Stimulated activated CD4-positive, alpha-beta T cell treated with anti-CD3 and anti-CD28 coated beads, Interleukin-1b, Interleukin-23, amount 100 ng/mL, for 4 hours (primary cell): ENCODE measurements around the gene TLE1.

Source experiments
- DNase-seq, 2 donors: peaks; one replicate each; pipeline ENCODE4 v3.0.0-alpha.2; 2020; ENCODE audit warnings: low read depth in 2 of 2

The TLE1 gene

DNA sequence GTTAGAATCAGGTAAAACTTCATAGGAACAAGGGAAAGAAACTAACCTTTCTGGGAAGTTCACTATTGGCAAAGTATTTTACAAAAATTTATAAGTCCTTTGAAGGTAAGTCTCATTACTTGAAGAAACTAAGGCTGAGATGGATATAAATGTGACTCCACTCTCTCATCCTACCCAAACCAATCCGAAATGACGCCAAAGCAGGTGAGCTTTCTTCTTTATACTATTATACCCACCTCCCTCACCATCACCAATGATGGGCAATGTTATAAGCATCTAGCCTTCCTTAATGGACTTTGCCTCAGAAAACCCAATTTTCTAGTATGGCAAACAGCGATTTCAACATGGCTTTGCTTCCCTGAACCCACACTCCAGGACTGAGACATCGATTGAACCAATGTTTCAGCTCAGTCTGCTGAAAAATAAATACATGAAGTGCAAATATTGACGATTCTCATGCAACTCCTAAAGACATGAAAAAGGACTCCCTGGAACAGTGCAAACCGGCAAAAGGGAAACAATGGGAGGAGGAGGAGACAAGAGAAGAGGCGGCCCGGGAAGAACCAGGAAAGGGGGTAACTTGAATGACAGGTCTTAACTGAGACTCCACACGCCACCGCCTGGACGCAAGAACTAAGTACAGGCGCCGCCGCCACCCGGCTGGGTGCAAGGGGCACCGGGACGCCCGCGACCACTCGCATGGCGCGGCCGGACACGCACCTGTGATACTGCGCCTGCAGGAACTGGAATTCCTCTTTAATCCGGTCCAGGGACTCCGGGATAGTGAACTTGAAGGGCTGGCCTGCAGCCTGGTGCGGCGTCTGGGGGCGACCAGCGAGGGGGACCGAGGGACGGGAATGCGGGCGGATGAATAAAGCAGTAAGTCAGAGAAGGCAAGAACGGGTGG lies 2.5 kb downstream of the TLE1 start:
- DNase-seq = no peak

DNA sequence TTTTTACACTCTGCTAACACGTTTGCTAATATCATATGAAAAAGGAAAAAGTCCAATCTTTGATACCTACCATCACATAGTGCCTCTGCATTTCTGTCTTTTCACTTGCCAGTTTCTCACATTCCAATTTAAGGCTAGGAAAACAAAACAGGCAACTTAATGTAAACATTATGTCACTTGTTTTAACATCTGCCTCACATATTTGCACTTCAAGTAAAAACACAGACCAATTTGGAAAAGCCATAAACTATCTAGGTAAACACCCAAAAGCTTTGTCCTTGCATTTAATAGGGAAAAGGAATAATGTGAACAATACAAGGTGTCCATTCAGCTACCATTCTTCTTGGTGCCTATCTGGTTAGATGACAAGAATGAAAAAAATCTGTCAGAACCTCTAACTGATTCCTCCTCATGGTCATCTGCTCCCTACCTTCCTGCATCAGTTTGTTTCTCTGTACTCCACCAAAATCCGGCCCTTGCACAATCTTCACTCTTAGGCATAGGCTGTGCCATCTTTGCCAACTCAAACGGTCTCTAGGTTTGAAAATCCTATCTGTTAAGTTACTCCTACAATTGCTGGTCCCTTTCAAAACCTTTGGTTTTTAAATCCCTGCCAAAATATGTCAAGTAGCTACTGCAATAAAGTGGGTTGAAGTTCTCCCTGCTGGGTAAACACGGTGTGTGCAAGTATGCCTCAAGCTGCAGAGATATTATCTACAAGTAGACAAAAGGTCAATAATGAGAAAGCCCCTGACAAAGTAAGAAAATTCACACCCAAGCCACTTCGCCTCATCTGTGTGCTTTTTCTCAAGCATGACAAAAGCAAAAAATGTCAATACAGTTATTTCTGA lies 3.4 kb downstream of the TLE1 start:
- no peak for DNase-seq

DNA sequence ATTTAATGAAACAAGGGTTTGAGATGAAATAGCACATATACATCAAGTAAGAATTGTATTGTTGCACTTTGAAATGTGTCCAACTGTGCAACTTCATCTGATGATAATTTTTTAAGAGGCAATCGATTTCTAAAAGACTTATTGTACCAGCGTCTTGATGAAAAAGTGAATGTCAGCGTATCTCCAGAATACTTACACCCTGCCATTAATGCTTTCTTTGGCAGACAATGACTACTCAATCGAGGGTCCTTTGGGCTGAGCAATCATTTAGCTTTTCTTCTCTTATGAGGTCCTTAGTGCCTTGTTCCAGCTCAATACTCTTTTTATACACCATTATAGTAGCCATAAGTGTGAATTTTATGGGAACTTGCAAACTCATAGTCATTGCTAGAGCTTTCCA lies 4.7 kb downstream of the TLE1 start:
- DNase-seq = no peak

DNA sequence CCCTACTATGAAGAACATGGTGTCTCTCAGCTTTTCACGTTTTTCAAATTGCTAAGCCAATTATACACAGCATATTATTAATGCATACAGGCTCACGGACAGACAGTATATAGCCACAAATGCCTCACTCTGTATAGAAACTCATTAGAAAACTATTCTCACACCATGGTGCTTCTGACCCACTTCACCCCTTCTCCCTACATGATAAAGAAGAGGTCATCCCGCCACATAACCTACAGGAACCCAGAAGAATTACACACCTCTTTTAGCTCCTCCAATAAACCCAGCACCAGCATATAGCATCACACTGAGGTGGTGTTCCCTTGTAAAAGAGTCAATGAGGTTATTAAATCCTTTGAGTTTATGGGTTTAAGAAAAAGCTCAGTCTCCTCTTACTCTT lies 5.6 kb downstream of the TLE1 start:
- no peak for DNase-seq

DNA sequence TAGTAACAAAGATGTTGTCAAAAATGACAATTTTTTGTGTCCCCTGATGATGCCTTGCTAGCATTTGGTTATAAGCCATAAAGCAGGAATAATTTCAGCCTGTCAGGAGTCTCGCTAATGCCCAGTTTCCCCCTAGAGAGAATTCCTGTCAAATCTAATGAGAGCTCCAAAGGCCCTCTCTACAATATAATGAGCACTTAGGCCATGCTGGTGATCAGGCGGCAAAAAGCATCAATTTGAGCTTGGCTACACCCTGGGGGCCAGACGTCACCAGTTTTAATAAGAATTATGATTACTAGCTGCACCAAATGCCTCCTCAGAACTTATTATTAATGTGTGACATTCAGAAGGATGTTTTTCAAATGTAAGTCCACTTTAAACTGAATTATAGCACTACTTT lies 6.1 kb downstream of the TLE1 start:
- no peak for DNase-seq

DNA sequence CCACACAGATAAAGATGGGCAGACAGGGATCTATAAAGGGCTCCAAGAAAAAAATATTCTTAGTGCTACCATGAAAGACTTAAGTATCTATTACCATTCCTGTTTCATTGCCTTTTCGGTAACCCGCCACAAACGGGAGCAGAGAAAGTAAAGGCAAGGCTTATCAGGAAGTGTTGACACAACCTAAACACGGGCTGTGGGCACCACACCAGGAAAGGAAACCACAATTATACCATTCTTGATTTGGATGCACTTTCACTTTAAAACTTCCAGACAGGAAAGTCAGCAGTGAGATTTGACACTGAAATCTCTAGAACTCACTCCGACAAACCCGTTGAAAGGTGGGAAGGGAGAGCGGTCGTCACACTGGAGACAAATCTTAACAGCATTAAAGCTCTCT lies 6.5 kb downstream of the TLE1 start:
- no peak for DNase-seq

DNA sequence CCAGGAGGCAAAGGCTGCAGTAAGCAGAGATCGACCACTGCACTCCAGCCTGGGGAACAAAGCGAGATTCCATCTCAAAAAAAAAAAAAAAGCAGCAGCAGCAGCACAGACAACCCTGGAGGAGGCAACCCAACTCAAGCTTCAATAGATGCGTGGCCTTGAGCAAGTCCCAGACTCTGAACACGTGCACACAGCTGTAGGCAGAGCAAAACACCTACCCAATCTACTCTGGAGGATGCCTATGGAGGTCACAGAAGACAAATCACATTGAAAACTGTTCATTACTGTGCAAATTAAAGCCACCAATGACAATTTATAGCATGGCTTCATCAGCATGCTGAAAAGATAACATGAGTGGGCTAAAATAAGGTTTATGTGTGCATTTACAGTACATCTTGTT lies 7.2 kb downstream of the TLE1 start:
- no peak for DNase-seq

DNA sequence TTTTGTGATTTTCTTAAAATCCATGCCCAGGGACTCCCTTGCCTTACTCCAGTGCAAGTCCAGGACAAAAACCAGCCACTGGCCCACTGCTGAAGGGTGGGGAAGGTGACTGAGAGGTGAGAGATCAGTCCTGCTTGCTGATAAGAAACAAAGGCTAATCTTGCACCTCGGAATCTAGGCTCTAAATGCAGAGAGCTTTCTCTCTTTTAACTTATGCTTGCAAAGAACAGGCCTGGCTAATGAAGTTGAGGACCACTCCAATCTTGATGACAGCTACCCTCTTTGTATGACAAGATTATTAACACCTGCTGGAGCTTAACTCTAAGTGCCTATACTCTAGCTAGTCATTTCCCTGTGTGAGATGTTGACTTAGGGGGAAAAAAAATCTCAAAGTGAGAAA lies 8.8 kb downstream of the TLE1 start:
- no peak for DNase-seq

DNA sequence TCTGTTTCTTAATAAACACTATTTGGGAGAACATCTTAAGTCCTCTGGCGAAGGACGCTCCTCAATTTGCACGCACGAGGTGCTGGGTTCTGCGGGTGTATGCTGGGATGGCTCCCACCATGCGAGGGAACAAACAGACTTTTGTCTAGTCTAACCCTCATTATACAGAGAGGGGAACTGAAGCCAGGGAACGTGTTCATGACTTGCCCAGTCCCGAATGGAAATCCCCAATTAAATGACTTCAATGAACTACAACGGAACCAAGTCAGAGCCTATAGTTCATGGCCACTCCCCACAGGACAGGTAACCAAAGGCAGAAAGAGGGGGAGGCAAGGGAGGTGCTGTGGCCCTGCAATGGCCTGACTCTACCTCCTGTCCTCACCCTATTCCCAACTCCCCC lies 9.3 kb downstream of the TLE1 start:
- DNase-seq = no peak

DNA sequence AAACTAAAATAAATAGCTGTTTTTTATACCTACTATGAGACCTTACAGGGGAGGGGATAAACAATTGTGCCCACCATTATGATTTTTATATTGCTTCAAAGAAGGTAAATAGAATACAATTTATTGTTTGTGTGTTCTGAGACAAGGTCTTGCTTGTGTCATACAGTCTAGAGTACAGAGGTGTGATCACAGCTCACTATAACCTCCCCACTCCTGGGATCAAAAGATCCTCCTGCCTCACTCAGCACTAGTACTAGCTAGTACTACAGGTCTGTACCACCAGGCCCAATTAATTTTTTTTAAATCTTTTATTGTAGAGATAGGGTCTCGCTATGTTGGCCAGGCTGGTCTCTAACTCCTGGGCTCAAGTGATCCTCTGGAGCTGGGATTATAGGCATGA lies 11.3 kb downstream of the TLE1 start:
- DNase-seq = no peak

DNA sequence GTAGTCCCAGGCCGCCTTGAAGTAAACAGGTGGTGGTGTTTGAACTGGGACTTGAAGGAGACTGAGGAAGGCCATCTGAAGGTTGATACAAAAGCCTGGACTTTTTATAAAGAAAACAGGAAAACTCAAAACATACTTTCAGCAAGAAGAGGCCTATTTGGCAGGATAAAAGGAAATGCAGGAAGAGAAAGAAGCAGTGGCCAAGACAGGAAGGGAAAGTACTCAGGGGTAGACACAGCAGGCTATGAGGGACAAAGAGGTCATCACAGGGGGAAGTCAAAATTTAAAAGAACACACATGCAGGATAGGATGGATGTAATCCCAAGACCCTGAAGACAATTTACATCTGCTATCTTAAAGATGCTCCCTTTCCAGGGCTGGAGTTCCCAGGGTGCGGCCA lies 13.0 kb downstream of the TLE1 start:
- DNase-seq = no peak

DNA sequence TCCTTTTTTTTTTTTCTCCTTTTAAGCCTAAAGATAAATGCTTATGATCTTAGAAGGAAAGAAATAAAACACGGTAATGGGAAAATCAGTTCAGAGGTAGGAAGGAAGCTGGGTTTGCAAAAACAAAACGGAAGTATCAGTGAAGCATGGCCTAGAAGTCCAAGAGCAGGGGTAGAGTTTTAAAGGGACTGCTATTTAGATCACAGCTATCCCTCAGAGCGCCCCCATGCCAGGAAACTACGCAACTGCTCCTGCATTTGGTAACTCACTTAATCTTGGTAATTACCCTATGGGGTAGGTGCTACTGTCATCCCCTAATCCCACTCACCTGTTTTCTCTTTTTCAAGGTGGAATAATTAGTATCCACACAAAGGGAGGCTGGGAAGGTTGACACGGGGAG lies 16.0 kb downstream of the TLE1 start:
- no peak for DNase-seq

DNA sequence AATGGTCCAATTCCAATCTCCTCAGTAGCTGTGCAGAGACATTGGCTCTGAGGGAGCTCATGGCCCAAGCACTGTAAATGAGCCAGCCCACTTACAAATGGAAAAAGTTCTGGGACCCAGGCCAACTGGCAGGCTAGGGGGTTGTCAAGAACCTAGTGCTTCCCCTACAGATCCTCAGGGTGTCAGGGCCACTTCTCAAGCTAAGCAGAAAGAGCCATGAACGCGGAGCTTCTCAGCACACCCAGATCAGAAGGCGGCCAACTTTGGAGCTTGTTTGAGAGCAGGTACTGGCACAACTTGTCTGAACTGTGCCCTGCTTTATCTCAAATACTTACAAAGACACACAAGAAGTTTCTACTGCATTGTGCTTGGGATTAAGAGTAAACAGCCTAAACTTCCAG lies 17.5 kb downstream of the TLE1 start:
- DNase-seq = no peak

DNA sequence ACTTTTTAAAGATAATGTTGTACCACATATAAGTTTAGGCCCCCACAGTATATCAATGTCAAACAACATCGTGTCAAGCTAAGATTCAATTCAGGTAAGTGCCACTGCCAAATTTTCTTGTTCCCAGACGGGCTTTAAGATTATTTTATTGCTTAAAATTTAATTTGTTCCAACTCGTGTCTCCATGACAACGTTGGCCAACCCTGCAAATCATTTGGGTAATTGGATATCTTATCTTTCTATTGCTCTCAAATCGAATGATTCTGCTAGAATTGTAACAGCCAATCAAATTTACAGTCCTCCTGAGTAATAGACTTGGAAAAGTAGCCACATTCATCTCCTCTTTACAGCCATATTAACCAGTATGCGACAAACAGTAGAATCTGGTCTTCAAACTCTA lies 19.5 kb downstream of the TLE1 start:
- no peak for DNase-seq

DNA sequence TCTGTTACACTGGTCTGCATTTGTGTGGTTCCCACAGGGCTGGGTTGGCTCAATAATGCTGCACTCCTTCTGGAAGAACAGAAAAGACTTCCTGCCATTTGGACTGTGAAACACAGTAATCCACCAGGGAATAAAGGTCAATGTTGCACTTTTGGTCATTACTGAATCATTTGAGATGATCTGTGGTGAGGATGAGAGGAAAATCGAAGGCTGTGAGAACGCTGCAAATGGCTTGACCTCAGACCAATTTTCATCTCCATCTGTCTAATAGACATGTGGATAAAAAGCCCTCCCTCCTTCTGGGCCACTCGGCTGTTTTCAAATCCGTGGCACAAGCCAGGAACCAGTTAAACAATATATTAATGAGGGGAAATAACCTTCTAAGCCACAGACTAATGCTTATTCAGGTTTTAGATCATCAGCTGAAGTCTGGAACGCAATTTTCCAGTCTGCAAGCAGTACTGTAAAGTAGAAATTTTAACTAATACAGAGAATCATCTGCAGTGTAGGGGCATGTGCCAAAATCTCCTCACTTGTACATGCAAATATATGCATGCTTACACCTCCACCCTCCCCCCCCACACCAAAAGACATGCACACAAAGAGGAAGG lies 20.2 kb downstream of the TLE1 start:
- no peak for DNase-seq

DNA sequence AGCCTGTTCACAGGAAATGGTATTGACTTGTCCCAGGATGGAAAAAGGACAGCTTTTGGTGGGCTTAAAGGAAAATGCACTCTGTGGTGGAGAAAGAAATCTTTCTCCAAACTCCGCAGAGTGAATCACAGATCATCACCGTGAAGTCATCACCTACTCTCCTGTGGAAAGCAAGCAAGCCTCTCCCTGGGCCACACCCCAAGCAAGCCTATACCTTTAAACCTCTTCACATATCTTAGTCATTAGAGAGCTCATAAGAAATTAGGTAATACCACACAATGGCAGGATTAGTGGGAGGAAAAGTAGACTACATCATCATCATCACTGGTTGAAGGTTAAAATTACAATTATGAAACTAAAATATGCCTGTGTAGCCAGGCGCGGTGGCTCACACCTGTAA lies 23.2 kb downstream of the TLE1 start:
- DNase-seq = no peak

DNA sequence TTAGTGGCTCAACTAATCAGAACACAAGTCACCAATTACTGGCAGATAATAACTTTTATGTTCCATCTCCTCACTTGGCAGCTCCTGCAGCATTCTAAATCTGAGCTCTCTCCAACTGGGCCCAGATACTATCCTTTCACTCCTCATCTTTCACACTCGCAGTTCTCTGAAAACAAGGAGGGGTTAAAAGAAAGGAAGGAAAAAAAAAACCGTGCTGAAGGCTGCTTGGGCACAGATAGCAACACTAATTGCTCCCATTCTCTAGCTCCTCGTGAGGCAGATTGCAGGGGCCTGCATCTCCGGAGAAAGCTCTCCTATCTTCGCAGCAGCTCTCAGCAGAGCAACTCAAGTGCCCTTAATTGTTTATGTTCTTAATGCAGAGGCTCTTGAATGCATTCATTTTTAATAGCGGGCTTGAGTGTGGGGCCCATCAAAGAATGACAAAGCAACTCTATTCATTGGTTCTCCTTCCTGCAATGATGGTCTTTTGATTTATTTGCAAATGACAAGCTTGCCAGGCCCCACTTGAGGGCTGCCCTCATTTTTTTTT lies 23.9 kb downstream of the TLE1 start:
- no peak for DNase-seq

DNA sequence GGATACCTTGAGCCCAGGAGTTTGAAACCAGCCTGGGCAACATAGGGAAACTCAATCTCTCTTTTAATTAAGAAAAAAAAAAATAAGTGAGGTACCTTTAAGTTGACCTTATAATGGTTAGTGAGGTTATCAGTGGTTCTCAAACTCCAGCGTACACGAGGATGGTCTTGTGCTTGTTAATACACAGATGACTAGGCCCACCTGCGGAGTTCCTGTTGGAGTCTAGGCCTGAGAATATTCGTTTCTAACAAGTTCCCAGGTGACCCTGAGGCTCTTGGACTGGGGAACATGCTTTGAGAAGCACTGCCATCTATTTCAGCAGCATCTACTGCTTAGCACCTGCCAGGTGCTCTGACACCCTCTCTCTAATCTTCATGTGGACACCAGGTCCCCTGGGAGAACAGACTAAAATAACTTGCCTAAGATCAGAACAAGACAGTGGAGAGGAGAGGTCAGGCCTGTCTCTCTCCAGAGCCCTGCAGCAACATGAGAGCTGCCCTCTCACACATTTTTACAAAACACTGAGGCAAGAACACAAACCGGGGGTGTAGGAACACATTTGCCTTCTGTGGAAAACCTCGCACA lies 24.6 kb downstream of the TLE1 start:
- DNase-seq = no peak

DNA sequence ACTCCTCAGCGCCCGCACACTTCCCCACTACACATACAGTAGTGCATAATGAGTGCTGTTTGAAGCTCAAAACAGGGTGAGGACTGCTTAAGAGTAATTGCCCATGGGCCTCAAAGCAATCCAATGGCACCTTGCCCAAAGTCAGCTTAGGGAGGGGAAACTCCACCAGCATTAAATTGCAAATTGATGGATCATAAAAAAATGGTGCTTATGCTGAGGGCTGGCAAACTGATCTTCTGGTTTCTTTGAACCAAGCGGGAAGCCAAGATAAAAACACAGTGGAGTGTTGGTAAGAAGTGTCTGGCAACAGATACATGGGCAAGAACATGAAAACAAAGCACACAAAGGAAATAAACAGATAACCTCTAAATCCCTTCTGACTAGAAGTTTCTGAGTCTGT lies 28.0 kb downstream of the TLE1 start:
- no peak for DNase-seq

DNA sequence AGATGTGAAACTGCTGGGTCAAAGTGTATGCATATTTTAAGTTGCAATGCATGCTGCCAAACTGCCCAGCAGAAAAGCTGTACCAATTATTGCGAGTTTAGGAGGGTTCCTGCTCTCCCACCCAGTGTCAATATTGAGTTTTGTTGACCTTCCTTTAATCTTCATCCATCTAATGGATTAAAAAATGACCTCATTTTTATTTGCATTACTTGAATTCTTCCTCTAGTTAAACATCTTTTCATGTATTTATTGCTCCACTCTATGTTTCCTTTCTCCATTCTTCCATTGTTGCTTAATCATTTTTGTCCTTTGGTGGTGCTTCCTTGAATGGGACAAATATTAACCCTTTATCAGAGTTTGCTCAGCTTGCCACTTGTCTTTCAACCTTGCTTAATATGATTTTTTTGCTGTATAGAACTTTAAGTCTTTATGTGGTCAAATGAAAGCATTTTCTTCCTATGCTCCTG lies 32.4 kb downstream of the TLE1 start:
- DNase-seq = no peak

DNA sequence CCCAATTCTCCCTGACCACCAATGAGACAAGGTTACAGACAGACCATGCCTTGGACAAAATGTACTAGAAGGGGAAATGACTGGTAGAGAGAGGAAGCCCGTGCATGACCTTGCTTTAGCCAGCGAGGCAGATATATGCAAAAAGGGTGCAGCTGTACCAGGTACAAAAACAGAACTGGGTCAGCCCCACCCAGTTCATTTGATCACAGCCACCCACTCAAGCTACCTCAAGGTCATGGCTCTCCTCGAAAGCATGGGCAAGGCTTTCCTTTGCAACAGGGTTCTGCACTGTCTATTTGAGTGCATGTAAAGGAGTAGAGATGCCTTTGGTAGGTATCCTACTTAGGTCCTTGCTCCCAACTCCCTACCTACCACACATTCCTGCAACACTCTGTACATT lies 33.3 kb downstream of the TLE1 start:
- no peak for DNase-seq

DNA sequence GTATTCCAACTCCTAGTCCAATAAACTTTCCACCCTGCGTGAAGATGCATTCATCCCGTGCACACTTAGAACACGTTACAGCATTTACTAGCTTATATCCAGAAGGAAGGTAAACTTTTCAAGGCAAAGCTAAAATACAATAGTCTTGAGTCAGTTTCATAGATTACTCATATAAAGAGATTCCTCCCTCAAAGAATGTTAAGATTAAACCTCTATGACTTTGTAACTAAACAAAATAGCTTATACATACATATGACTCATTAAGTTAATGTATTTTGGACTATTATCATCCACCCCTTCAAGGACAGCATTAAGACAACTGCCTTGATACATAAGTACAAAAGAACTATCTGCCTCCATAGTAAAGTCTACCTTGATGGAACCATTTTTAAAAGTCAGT lies 36.1 kb downstream of the TLE1 start:
- no peak for DNase-seq
